SK-N-MC (cell line): ENCODE results near the gene ARHGAP23.

ENCODE experiments used
- EZH2 ChIP-seq: fragments of 200-600 bp; sonication (generic); IDR thresholded peaks from one replicate; pipeline ENCODE4 v1.6.1; 2017; ENCODE audit warnings: antibody characterized with exemption
- POLR2AphosphoS5 ChIP-seq: IDR thresholded peaks from 2 replicates; pipeline ENCODE4 v1.6.1; 2012; ENCODE audit warnings: mild to moderate bottlenecking, low read depth, low read length, borderline replicate concordance

GRCh38 chr17:38458521-38458920 is 30.3 kb downstream of the ARHGAP23 start:
- TF ChIP-seq POLR2AphosphoS5, result no peak
- no peak for TF ChIP-seq EZH2
